ENCODE results near the gene CCDC18.
"Not testable (repeated sequence)": the region's sequence is repeated elsewhere in the genome, so short reads cannot be mapped to it uniquely, and the experiment has no call there.

DNA sequence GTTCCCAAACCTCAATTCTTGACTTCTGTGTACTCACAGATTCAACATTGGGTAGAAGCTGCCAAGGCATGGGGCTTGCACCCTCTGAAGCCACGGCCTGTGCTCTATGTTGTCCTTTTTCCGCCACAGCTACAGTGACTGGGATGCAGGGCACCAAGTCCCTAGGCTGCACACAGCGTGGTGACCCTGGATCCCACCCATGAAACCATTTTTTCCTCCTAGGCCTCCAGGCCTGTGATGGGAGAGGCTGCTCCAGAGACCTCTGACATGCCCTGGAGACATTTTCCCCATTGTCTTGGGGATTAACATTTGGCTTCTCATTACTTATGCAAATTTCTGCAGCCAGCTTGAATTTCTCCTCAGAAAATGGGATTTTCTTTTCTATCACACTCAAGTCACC is 62.7 kb downstream of the CCDC18 start:
- TF ChIP-seq, protein P1, sequence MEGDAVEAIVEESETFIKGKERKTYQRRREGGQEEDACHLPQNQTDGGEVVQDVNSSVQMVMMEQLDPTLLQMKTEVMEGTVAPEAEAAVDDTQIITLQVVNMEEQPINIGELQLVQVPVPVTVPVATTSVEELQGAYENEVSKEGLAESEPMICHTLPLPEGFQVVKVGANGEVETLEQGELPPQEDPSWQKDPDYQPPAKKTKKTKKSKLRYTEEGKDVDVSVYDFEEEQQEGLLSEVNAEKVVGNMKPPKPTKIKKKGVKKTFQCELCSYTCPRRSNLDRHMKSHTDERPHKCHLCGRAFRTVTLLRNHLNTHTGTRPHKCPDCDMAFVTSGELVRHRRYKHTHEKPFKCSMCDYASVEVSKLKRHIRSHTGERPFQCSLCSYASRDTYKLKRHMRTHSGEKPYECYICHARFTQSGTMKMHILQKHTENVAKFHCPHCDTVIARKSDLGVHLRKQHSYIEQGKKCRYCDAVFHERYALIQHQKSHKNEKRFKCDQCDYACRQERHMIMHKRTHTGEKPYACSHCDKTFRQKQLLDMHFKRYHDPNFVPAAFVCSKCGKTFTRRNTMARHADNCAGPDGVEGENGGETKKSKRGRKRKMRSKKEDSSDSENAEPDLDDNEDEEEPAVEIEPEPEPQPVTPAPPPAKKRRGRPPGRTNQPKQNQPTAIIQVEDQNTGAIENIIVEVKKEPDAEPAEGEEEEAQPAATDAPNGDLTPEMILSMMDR (IDR thresholded peaks at IDR 0.05 in 8 of 11, conservative IDR thresholded peaks at IDR 0.05 in 3 of 11) = not testable (repeated sequence)
- TF ChIP-seq POLR2AphosphoS5, POLR2A (IDR thresholded peaks at IDR 0.05): not testable (repeated sequence)

Data from spleen (tissue), 7 donors.